Activated naive CD4-positive, alpha-beta T cell treated with anti-CD3 and anti-CD28 coated beads, Interleukin-2, amount 50 U/mL, for 24 hours (primary cell): ENCODE results near the gene KLRD1.
"Not testable (repeated sequence)": the region's sequence is repeated elsewhere in the genome, so short reads cannot be mapped to it uniquely, and the experiment has no call there.

Experiments used
- H3K27ac Mint-ChIP-seq: one replicate; pipeline ENCODE4 v1.8.0; 2021; ENCODE audit warnings: mild to moderate bottlenecking, mixed read lengths
- H3K27me3 Mint-ChIP-seq: one replicate; pipeline ENCODE4 v1.8.0; 2021; ENCODE audit warnings: mixed read lengths
- H3K36me3 Mint-ChIP-seq: one replicate; pipeline ENCODE4 v1.8.0; 2021; ENCODE audit warnings: mixed read lengths
- H3K4me1 Mint-ChIP-seq: one replicate; pipeline ENCODE4 v1.8.0; 2021; ENCODE audit warnings: mixed read lengths
- H3K4me3 Mint-ChIP-seq: one replicate; pipeline ENCODE4 v1.8.0; 2021; ENCODE audit warnings: mild to moderate bottlenecking, mixed read lengths
- H3K9me3 Mint-ChIP-seq: one replicate; pipeline ENCODE4 v1.8.0; 2021; ENCODE audit warnings: mixed read lengths

KLRD1 gene

GRCh38 chr12:10374624-10375018, 67.0 kb downstream of the KLRD1 start:
- no peaks in the 10 kb centered on the region for H3K9me3 Mint-ChIP-seq
- H3K4me3 Mint-ChIP-seq, result no peak overlapping the region
- H3K27me3 Mint-ChIP-seq, result peaks cover 1% of the 10 kb centered on the region
- H3K27ac Mint-ChIP-seq, result no peak overlapping the region
- no peaks in the 10 kb centered on the region for H3K36me3 Mint-ChIP-seq
- H3K4me1 Mint-ChIP-seq, result peaks cover 17% of the 10 kb centered on the region

- not testable (repeated sequence) for H3K27ac Mint-ChIP-seq, H3K4me3 Mint-ChIP-seq, H3K27me3 Mint-ChIP-seq, H3K9me3 Mint-ChIP-seq, H3K36me3 Mint-ChIP-seq, H3K4me1 Mint-ChIP-seq
These were observed 71.1 kb downstream of the KLRD1 start for GRCh38 chr12:10378737-10379136.
